ENCODE measurements around the gene ACVR1.

Gene ACVR1

DNA sequence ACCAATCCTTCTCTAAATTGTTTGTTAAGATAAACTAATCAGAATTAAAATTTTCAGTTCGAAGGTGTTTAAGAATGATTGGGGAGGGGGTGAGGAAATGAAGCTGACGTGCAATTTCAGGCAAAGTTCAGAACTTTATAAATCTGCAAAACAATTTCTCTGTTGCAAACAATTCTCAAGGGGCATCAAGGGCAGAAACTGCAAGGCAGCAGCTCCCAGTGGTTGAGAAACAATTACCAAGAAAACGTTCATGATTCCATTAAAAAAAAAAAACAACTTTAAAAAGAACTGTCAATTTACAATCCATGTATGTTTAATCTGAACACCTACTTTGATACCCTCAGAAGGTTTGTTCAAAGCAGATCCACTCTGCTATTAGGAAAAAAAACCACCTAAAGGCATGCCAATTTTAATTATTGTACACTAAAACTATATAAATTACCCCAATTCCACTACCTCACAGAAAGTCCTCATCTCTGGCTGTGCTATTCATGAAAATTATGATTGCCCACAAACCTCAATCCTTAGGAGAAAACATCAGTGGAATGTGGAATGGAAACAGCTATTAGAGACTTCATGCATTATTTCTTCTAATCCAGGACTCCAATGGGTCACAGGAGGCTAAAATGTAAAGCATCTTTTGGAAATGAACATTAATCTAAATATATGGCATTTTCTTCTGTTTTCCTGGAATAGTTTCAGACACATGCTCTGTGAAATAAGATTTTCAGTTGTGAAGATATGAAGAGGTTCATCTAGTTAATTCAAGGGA, 127.6 kb downstream of the ACVR1 start:
- DNase-seq: no peak
- H3K9me3 Mint-ChIP-seq: no peaks in the 10 kb centered on the region
- H3K4me1 Mint-ChIP-seq: peaks cover 17% of the 10 kb centered on the region
- no peak overlapping the region for H3K4me3 Mint-ChIP-seq
- no peak overlapping the region for H3K27ac Mint-ChIP-seq
- H3K27me3 Mint-ChIP-seq (ENCODE audit: low read depth, poor library complexity): peaks cover 4% of the 10 kb centered on the region
- peaks cover 44% of the 10 kb centered on the region for H3K36me3 Mint-ChIP-seq (ENCODE audit: low read depth)
- TF ChIP-seq, protein P1, sequence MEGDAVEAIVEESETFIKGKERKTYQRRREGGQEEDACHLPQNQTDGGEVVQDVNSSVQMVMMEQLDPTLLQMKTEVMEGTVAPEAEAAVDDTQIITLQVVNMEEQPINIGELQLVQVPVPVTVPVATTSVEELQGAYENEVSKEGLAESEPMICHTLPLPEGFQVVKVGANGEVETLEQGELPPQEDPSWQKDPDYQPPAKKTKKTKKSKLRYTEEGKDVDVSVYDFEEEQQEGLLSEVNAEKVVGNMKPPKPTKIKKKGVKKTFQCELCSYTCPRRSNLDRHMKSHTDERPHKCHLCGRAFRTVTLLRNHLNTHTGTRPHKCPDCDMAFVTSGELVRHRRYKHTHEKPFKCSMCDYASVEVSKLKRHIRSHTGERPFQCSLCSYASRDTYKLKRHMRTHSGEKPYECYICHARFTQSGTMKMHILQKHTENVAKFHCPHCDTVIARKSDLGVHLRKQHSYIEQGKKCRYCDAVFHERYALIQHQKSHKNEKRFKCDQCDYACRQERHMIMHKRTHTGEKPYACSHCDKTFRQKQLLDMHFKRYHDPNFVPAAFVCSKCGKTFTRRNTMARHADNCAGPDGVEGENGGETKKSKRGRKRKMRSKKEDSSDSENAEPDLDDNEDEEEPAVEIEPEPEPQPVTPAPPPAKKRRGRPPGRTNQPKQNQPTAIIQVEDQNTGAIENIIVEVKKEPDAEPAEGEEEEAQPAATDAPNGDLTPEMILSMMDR (IDR thresholded peaks at IDR 0.05): no peak

DNA sequence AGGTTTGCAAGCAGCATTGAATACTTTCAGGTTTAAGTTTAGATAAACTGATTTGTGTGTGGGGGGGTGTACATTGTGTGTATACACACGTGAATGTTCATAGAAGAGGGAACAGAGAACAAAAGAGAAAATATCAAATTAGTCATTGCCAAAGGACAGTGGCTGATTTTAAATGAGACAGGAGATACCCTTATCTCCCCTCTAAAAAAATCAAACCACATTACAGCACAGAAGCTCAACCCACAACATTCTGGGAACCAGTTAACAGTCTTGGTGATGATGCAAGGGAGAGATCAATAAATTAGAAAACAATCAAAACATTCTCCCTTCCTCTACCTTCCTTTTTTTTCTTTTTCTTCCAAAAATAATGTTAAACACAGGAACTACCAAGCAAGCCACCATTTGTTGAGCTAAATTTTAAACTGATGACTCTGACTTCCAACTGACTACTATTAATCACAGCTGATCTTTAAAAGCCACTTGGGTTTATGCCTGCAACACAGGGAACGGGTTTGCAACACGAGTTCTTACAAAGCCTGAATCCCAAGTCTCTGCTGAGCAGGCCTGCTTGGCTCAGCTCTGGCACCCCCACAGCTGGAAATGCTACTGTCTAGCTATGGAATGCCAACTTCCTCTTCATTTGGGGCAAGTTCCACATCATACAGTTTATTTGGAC, 128.3 kb downstream of the ACVR1 start:
- H3K4me3 Mint-ChIP-seq: no peak overlapping the region
- peaks cover 17% of the 10 kb centered on the region for H3K4me1 Mint-ChIP-seq
- peaks cover 44% of the 10 kb centered on the region for H3K36me3 Mint-ChIP-seq (ENCODE audit: low read depth)
- H3K27ac Mint-ChIP-seq: peak overlapping the region; percentile 74
- DNase-seq: no peak
- peaks cover 4% of the 10 kb centered on the region for H3K27me3 Mint-ChIP-seq (ENCODE audit: low read depth, poor library complexity)
- peaks cover 5% of the 10 kb centered on the region for H3K9me3 Mint-ChIP-seq
- TF ChIP-seq, protein P1 (IDR thresholded peaks at IDR 0.05): no peak

DNA sequence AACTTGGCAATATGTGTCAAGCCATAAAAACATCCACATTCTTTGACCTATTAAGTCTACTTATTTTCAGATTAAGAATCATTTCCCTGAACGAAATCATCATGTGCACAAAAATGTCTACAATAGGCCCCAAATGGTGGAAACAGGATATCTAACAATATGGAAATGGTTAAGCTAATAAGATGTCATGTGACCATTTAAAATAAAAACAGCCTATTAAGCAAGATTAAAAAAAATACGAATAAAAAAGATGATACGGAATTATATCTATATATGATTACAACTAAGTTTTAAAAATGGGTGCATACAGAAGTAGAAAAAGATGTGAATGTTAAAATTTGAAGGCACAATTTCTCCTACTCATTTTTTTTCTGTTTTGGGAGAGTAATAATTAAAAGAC, 128.8 kb downstream of the ACVR1 start:
- TF ChIP-seq, protein P1 (IDR thresholded peaks at IDR 0.05): no peak
- H3K27me3 Mint-ChIP-seq (ENCODE audit: low read depth, poor library complexity): peaks cover 4% of the 10 kb centered on the region
- peaks cover 44% of the 10 kb centered on the region for H3K36me3 Mint-ChIP-seq (ENCODE audit: low read depth)
- H3K27ac Mint-ChIP-seq: peak overlapping the region; percentile 74
- peaks cover 17% of the 10 kb centered on the region for H3K4me1 Mint-ChIP-seq
- no peak overlapping the region for H3K4me3 Mint-ChIP-seq
- H3K9me3 Mint-ChIP-seq: peaks cover 9% of the 10 kb centered on the region
- no peak for DNase-seq

DNA sequence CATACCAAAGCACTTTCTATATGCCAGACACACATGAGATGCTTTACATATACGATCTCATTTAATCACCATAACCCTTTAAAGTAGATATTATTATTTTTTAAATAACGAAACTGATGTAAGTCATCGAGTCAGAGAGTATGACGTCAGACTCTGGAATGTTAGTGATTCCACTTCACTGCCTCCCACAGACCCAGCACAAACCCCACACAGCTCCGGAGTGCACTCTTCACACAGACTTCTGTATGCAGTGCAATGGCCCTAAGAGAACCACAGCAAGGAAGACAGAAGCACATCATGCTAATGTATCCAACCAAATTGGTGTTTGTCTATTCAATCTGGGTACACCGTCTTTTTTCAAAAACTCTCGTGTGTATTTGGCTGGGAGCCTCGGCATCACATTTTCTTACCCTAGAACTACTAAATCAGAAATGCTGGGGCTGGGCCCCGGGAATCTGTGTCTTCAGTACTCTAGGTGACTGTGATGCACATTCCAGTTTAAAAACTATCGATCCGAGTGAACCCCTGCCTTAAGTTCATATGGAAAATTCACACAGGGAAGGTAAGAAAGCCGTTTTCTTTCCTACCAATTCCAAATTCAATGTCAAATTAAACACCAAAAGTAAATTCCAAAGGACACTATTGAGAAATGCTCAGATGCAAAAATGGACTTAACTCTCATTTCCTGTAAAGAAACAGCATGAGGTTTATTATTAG, 129.7 kb downstream of the ACVR1 start:
- Mint-ChIP-seq H3K27ac (peak overlapping the region; percentile 1), H3K4me1 (peaks cover 17% of the 10 kb centered on the region), H3K9me3 (peaks cover 18% of the 10 kb centered on the region), H3K36me3 (ENCODE audit: low read depth) (peaks cover 45% of the 10 kb centered on the region), H3K4me3 (no peak overlapping the region), H3K27me3 (ENCODE audit: low read depth, poor library complexity) (peaks cover 4% of the 10 kb centered on the region)
- no peak for DNase-seq
- TF ChIP-seq, protein P1 (IDR thresholded peaks at IDR 0.05): no peak

DNA sequence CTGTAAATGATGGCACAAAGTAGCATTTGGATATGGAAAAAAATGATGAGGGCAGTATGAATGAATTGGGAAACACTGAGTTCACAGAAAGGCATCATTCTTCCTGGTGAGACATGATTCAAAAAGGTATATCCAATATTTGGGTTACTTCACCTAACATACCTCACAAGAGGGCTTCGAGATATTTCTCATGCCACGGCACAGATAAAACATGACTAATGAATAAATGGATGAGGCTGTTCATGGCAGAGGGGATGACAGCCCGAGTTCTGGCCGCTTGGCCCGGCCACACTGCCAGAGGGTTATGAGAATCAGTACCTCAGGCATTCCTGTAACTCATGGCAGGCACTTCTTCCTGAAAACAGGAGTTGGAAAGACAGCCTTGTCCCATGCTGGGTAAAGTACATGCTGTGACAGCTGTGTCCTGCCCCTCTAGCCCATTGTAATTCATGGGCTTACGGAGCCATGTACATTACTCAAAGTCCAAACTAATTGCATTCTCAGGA, 131.5 kb downstream of the ACVR1 start:
- Mint-ChIP-seq H3K9me3 (peaks cover 22% of the 10 kb centered on the region), H3K4me3 (no peak overlapping the region), H3K27ac (no peak overlapping the region), H3K36me3 (ENCODE audit: low read depth) (peaks cover 45% of the 10 kb centered on the region), H3K27me3 (ENCODE audit: low read depth, poor library complexity) (peaks cover 4% of the 10 kb centered on the region), H3K4me1 (peaks cover 17% of the 10 kb centered on the region)
- no peak for DNase-seq
- TF ChIP-seq, protein P1 (IDR thresholded peaks at IDR 0.05): no peak
